GM12878 (cell line): ENCODE measurements around the gene FAM53B.

Experiments
- CBFB ChIP-seq: IDR thresholded peaks from 2 replicates; pipeline ENCODE4 v1.6.1; 2016; ENCODE audit warnings: antibody characterized with exemption, low read depth
- EP300 ChIP-seq, 2 experiments: fragments of 150-350 bp in 1 of 2; IDR thresholded peaks; 2 replicates each; pipeline ENCODE4 v1.6.1; 2011 to 2012; ENCODE audit warnings: low read depth in 2 of 2, low read length in 2 of 2, borderline replicate concordance in 1 of 2, improper control_type of control experiment in 1 of 2, inconsistent platforms in 1 of 2; ENCODE audit not compliant: control insufficient read depth in 1 of 2
- KAT2A ChIP-seq: conservative IDR thresholded peaks from 2 replicates; pipeline ENCODE4 v1.6.1; 2011; ENCODE audit warnings: low read depth, low read length; ENCODE audit not compliant: control insufficient read depth
- MEF2B ChIP-seq: fragments of 450-650 bp; IDR thresholded peaks from 2 replicates; pipeline ENCODE4 v1.6.1; 2018; ENCODE audit warnings: mild to moderate bottlenecking, moderate library complexity; ENCODE audit not compliant: partially characterized antibody, poor library complexity, severe bottlenecking
- MYC ChIP-seq: IDR thresholded peaks from 2 replicates; pipeline ENCODE4 v1.6.1; 2011; ENCODE audit warnings: mild to moderate bottlenecking, low read length, moderate library complexity, inconsistent platforms; ENCODE audit not compliant: insufficient read depth, insufficient replicate concordance, insufficient read length, severe bottlenecking
- POLR2AphosphoS5 ChIP-seq: IDR thresholded peaks from 2 replicates; pipeline ENCODE4 v1.6.1; 2011; ENCODE audit warnings: mild to moderate bottlenecking, low read length, inconsistent platforms
- SPI1 ChIP-seq: IDR thresholded peaks from 2 replicates; pipeline ENCODE4 v1.6.1; 2011; ENCODE audit warnings: low read depth, mild to moderate bottlenecking, low read length, moderate library complexity, borderline replicate concordance; ENCODE audit not compliant: insufficient read depth
- STAT3 ChIP-seq: IDR thresholded peaks from 2 replicates; pipeline ENCODE4 v1.6.1; 2011; ENCODE audit warnings: low read depth, low read length, improper control_type of control experiment
- TAF1 ChIP-seq: IDR thresholded peaks from 2 replicates; pipeline ENCODE4 v1.6.1; 2011; ENCODE audit warnings: mild to moderate bottlenecking, low read depth, low read length, borderline replicate concordance
- YY1 ChIP-seq: IDR thresholded peaks from 2 replicates; pipeline ENCODE4 v1.6.1; 2011; ENCODE audit warnings: low read depth, mild to moderate bottlenecking, low read length
- ZNF274 ChIP-seq: IDR thresholded peaks from one replicate; pipeline ENCODE4 v1.8.0; 2011; ENCODE audit not compliant: insufficient read length, insufficient read depth
- TF ChIP-seq, protein P1 (sequence below): IDR thresholded peaks from 2 replicates; pipeline ENCODE4 v1.6.1; 2012; ENCODE audit warnings: low read depth, low read length, improper control_type of control experiment
- TF ChIP-seq, protein P2 (sequence below), 3 experiments: IDR thresholded peaks in 2 of 3; conservative IDR thresholded peaks in 1 of 3; 2 replicates each; pipeline ENCODE4 v1.5.1; 2011; ENCODE audit warnings: low read depth in 3 of 3, low read length in 3 of 3, mild to moderate bottlenecking in 3 of 3, control low read depth in 2 of 3, moderate library complexity in 2 of 3, inconsistent platforms in 1 of 3, mixed read lengths in 1 of 3; ENCODE audit not compliant: control insufficient read depth in 2 of 3, insufficient read depth in 1 of 3; ENCODE audit errors: extremely low read depth in 1 of 3
- TF ChIP-seq, protein P3 (sequence below): fragments of 450-650 bp; IDR thresholded peaks from 2 replicates; pipeline ENCODE4 v1.6.1; 2017; ENCODE audit warnings: antibody characterized with exemption, mild to moderate bottlenecking, moderate library complexity

DNA sequence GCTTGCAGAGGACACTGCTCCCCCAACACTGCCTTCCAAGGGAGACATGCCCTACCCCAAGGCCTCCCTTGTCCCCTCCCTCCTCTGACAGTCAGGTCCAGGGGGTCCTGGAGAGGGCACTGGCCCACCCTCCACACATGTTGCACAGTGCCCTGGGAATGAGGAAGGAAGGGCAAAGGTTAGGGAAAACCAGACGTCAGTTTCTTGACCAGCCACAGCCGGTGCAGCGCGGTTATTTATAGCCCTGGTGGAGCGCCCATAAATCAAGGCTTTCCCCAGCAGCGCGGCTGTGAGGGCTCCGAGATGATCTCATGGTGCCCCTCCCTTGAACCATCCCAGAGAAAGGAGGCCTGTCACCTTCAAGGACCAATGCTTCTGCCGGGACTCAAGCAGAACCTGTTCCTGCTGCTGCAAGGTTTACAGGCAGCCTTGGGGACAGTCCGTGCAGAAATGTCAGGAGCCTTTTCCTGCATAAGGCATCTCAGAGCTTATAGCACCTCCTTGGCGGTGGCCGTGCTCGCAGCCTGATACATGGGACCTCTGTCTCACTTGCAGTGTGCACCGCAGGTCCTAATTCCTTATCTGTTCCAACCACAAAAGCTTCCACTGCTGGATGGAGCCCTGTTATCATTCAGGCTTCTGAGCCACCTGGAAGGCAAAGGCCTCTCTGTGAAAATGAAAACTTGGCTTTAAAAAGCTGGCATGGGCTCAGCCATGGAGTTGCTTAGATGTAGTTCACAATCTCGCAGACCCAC, 155.3 kb downstream of the FAM53B start:
- TF ChIP-seq POLR2AphosphoS5 (no peak), KAT2A (no peak), ZNF274 (no peak), EP300 (IDR thresholded peaks at IDR 0.05; ENCODE audit: borderline replicate concordance in 1 of 2, control insufficient read depth in 1 of 2, low read depth in 2 of 2, low read length in 2 of 2) (no peak), SPI1 (no peak), MEF2B (no peak), CBFB (no peak), STAT3 (no peak), YY1 (no peak), TAF1 (no peak), MYC (no peak)
- TF ChIP-seq, protein P1, sequence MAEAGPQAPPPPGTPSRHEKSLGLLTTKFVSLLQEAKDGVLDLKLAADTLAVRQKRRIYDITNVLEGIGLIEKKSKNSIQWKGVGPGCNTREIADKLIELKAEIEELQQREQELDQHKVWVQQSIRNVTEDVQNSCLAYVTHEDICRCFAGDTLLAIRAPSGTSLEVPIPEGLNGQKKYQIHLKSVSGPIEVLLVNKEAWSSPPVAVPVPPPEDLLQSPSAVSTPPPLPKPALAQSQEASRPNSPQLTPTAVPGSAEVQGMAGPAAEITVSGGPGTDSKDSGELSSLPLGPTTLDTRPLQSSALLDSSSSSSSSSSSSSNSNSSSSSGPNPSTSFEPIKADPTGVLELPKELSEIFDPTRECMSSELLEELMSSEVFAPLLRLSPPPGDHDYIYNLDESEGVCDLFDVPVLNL, result no peak
- TF ChIP-seq, protein P2, sequence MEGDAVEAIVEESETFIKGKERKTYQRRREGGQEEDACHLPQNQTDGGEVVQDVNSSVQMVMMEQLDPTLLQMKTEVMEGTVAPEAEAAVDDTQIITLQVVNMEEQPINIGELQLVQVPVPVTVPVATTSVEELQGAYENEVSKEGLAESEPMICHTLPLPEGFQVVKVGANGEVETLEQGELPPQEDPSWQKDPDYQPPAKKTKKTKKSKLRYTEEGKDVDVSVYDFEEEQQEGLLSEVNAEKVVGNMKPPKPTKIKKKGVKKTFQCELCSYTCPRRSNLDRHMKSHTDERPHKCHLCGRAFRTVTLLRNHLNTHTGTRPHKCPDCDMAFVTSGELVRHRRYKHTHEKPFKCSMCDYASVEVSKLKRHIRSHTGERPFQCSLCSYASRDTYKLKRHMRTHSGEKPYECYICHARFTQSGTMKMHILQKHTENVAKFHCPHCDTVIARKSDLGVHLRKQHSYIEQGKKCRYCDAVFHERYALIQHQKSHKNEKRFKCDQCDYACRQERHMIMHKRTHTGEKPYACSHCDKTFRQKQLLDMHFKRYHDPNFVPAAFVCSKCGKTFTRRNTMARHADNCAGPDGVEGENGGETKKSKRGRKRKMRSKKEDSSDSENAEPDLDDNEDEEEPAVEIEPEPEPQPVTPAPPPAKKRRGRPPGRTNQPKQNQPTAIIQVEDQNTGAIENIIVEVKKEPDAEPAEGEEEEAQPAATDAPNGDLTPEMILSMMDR (IDR thresholded peaks at IDR 0.05 in 2 of 3, conservative IDR thresholded peaks at IDR 0.05 in 1 of 3; ENCODE audit: control insufficient read depth in 2 of 3, extremely low read depth in 1 of 3, insufficient read depth in 1 of 3, low read depth in 3 of 3, low read length in 3 of 3), result no peak
- TF ChIP-seq, protein P3, sequence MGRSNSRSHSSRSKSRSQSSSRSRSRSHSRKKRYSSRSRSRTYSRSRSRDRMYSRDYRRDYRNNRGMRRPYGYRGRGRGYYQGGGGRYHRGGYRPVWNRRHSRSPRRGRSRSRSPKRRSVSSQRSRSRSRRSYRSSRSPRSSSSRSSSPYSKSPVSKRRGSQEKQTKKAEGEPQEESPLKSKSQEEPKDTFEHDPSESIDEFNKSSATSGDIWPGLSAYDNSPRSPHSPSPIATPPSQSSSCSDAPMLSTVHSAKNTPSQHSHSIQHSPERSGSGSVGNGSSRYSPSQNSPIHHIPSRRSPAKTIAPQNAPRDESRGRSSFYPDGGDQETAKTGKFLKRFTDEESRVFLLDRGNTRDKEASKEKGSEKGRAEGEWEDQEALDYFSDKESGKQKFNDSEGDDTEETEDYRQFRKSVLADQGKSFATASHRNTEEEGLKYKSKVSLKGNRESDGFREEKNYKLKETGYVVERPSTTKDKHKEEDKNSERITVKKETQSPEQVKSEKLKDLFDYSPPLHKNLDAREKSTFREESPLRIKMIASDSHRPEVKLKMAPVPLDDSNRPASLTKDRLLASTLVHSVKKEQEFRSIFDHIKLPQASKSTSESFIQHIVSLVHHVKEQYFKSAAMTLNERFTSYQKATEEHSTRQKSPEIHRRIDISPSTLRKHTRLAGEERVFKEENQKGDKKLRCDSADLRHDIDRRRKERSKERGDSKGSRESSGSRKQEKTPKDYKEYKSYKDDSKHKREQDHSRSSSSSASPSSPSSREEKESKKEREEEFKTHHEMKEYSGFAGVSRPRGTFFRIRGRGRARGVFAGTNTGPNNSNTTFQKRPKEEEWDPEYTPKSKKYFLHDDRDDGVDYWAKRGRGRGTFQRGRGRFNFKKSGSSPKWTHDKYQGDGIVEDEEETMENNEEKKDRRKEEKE, result no peak
